Gastrocnemius medialis (tissue), 4 donors: ENCODE measurements around the gene SPTBN4. TPM values are rescaled to one million over a fixed set of nuclear protein-coding genes. Genes with fewer than 3 reads are reported as not detected.

Experiments
- ATAC-seq, 2 donors: fragments of 150-250 bp; one replicate each; pipeline ENCODE4 v1.9.1; 2016
- DNase-seq, 2 donors: peaks; one replicate each; pipeline ENCODE4 v3.0.0-alpha.2; 2019
- H3K27ac ChIP-seq, 4 donors: fragments of 200-600 bp; sonication (generic); 1 replicate in 1 of 4; 2 replicates in 3 of 4; pipeline ENCODE4 v1.5.1; 2016 to 2018; ENCODE audit warnings: mild to moderate bottlenecking in 2 of 4, moderate library complexity in 1 of 4
- H3K27me3 ChIP-seq, 3 donors: fragments of 200-600 bp; sonication (generic) in 2 of 3; 1 replicate in 1 of 3; 2 replicates in 2 of 3; pipeline versions ENCODE4 v1.5.1 to v1.6.0; 2016 to 2019; ENCODE audit warnings: mild to moderate bottlenecking in 1 of 3, moderate library complexity in 1 of 3
- H3K36me3 ChIP-seq, 2 donors: fragments of 200-600 bp; sonication (generic) in 1 of 2; one replicate each; pipeline ENCODE4 v1.5.1; 2017 to 2018
- H3K4me1 ChIP-seq, 2 donors: fragments of 200-600 bp; sonication (generic) in 1 of 2; one replicate each; pipeline ENCODE4 v1.5.1; 2016 to 2017; ENCODE audit warnings: mild to moderate bottlenecking in 2 of 2
- H3K4me3 ChIP-seq, 4 donors: fragments of 200-600 bp; sonication (generic) in 3 of 4; 1 replicate in 1 of 4; 2 replicates in 3 of 4; pipeline ENCODE4 v1.5.1; 2016 to 2019; ENCODE audit warnings: mild to moderate bottlenecking in 2 of 4
- H3K9me3 ChIP-seq, 3 donors: fragments of 200-600 bp; sonication (generic) in 2 of 3; 1 replicate in 1 of 3; 2 replicates in 2 of 3; pipeline ENCODE4 v1.5.1; 2016 to 2019
- CTCF ChIP-seq, 5 experiments: fragments of 450-650 bp in 3 of 5; fragments of 200-600 bp in 2 of 5; sonication (generic) in 2 of 5; IDR thresholded peaks in 4 of 5; conservative IDR thresholded peaks in 1 of 5; 1 replicate in 4 of 5; 2 replicates in 1 of 5; pipeline ENCODE4 v1.5.1; 2016 to 2019; ENCODE audit warnings: antibody characterized with exemption in 5 of 5, mild to moderate bottlenecking in 3 of 5, moderate library complexity in 3 of 5
- POLR2A ChIP-seq, 2 donors: fragments of 450-650 bp; IDR thresholded peaks; one replicate each; pipeline ENCODE4 v1.6.1; 2017; ENCODE audit warnings: antibody characterized with exemption in 2 of 2, mild to moderate bottlenecking in 2 of 2, moderate library complexity in 2 of 2
- in situ Hi-C, 4 donors: fragments of 200-750 bp; cut with MboI; loops; one replicate each; pipeline versions ENCODE4 v1.15.0 to v1.8.0; 2017; ENCODE audit warnings: low sequenced_read_pairs in 4 of 4
- intact Hi-C: fragments of 100-400 bp; cut with DNase I; formaldehyde crosslinking; loops from one replicate; pipeline ENCODE4 v1.15.1; 2023; ENCODE audit warnings: low total_unique reads
- total RNA-seq, 4 donors: library from RNA; depleted of rRNA; stranded (reverse); fragments of >200 nt; gene quantifications; one replicate each; pipeline versions ENCODE4 v1.1.0 to v1.2.3, GENCODE V29; 2016

The SPTBN4 gene
- total RNA-seq, 4 donors from 2014 or later = 0.86 to 5.9 (median 2.4) TPM

- Histone ChIP-seq H3K27ac (no peak overlapping the region), H3K9me3 (no peaks in the 10 kb centered on the region), H3K4me1 (no peaks in the 10 kb centered on the region), H3K4me3 (no peak overlapping the region), H3K27me3 (no peaks in the 10 kb centered on the region), H3K36me3 (peaks cover 0 to 14% of the 10 kb centered on the region in 2 donors)
- in situ Hi-C loops = no loop called here
- DNase-seq (no peak), ATAC-seq (no peak)
- no peak for TF ChIP-seq CTCF (IDR thresholded peaks at IDR 0.05 in 4 of 5, conservative IDR thresholded peaks at IDR 0.05 in 1 of 5)
- TF ChIP-seq POLR2A (IDR thresholded peaks at IDR 0.05) = no peak
- intact Hi-C loops = no loop called here
Measured at GRCh38 chr19:40585241-40585981, 118.6 kb downstream of the SPTBN4 start.

- no peaks in the 10 kb centered on the region for H3K27me3 ChIP-seq
- DNase-seq = no peak
- in situ Hi-C loops = no loop called here
- peaks cover 0 to 8% of the 10 kb centered on the region in 2 donors for H3K36me3 ChIP-seq
- H3K4me3 ChIP-seq = no peak overlapping the region
- TF ChIP-seq POLR2A (IDR thresholded peaks at IDR 0.05) = no peak
- no peaks in the 10 kb centered on the region for H3K4me1 ChIP-seq
- intact Hi-C loops = no loop called here
- no peak overlapping the region for H3K27ac ChIP-seq
- no peak for ATAC-seq
- no peaks in the 10 kb centered on the region for H3K9me3 ChIP-seq
Measured at GRCh38 chr19:40585982-40586422, 119.2 kb downstream of the SPTBN4 start.

GRCh38 chr19:40586611-40587010 is 119.8 kb downstream of the SPTBN4 start:
- in situ Hi-C loops = no loop called here
- H3K36me3 ChIP-seq = peaks cover 0 to 7% of the 10 kb centered on the region in 2 donors
- H3K4me3 ChIP-seq = no peak overlapping the region
- no peak for ATAC-seq
- no peaks in the 10 kb centered on the region for H3K4me1 ChIP-seq
- intact Hi-C loops = no loop called here
- no peak for TF ChIP-seq POLR2A (IDR thresholded peaks at IDR 0.05)
- no peak for TF ChIP-seq CTCF (IDR thresholded peaks at IDR 0.05 in 4 of 5, conservative IDR thresholded peaks at IDR 0.05 in 1 of 5)
- no peak for DNase-seq
- no peaks in the 10 kb centered on the region for H3K27me3 ChIP-seq
- no peak overlapping the region for H3K27ac ChIP-seq
- no peaks in the 10 kb centered on the region for H3K9me3 ChIP-seq

GRCh38 chr19:40588110-40588854 is 121.5 kb downstream of the SPTBN4 start:
- in situ Hi-C loops = no loop called here
- Histone ChIP-seq H3K9me3 (no peaks in the 10 kb centered on the region), H3K27me3 (no peaks in the 10 kb centered on the region), H3K4me1 (no peaks in the 10 kb centered on the region), H3K27ac (no peak overlapping the region), H3K4me3 (no peak overlapping the region), H3K36me3 (no peaks in the 10 kb centered on the region)
- no peak for TF ChIP-seq POLR2A (IDR thresholded peaks at IDR 0.05)
- TF ChIP-seq CTCF (IDR thresholded peaks at IDR 0.05 in 4 of 5, conservative IDR thresholded peaks at IDR 0.05 in 1 of 5) = no peak
- no peak for DNase-seq
- ATAC-seq = no peak
- intact Hi-C loops = no loop called here

GRCh38 chr19:40588926-40589569 is 122.2 kb downstream of the SPTBN4 start:
- no peak overlapping the region for H3K4me3 ChIP-seq
- intact Hi-C loops = no loop called here
- H3K4me1 ChIP-seq = no peaks in the 10 kb centered on the region
- ATAC-seq = no peak
- no peak for TF ChIP-seq CTCF (IDR thresholded peaks at IDR 0.05 in 4 of 5, conservative IDR thresholded peaks at IDR 0.05 in 1 of 5)
- TF ChIP-seq POLR2A (IDR thresholded peaks at IDR 0.05) = no peak
- H3K36me3 ChIP-seq = no peaks in the 10 kb centered on the region
- in situ Hi-C loops = no loop called here
- H3K27me3 ChIP-seq = no peaks in the 10 kb centered on the region
- DNase-seq = no peak
- no peak overlapping the region for H3K27ac ChIP-seq
- H3K9me3 ChIP-seq = no peaks in the 10 kb centered on the region
